Effector memory CD4-positive, alpha-beta T cell (primary cell): Measurements from ENCODE around the gene APOL2.
"Not testable (repeated sequence)": the region's sequence is repeated elsewhere in the genome, so short reads cannot be mapped to it uniquely, and the experiment has no call there.

Source experiments
- DNase-seq, 3 donors: peaks; one replicate each; pipeline ENCODE4 v3.0.0-alpha.2; 2020
- H3K27ac ChIP-seq: 2 replicates; pipeline ENCODE4 v1.7.0; 2013; ENCODE audit warnings: mild to moderate bottlenecking, low read length, moderate library complexity; ENCODE audit not compliant: insufficient read depth, poor library complexity, severe bottlenecking
- H3K27me3 ChIP-seq: replicated peaks from 2 replicates; pipeline ENCODE4 v1.7.0; 2013; ENCODE audit warnings: mild to moderate bottlenecking, low read length; ENCODE audit not compliant: insufficient read depth, control insufficient read depth, poor library complexity, severe bottlenecking
- H3K36me3 ChIP-seq: 2 replicates; pipeline ENCODE4 v1.7.0; 2013; ENCODE audit warnings: mild to moderate bottlenecking, low read length, moderate library complexity; ENCODE audit not compliant: control insufficient read depth, insufficient read depth
- H3K4me1 ChIP-seq: 2 replicates; pipeline ENCODE4 v1.7.0; 2013; ENCODE audit warnings: low read length, mild to moderate bottlenecking; ENCODE audit not compliant: control insufficient read depth, insufficient read depth, poor library complexity, severe bottlenecking
- H3K4me3 ChIP-seq: 2 replicates; pipeline ENCODE4 v1.7.0; 2013; ENCODE audit warnings: low read length, low read depth, mild to moderate bottlenecking; ENCODE audit not compliant: insufficient read depth, poor library complexity, severe bottlenecking
- H3K9me3 ChIP-seq: 2 replicates; pipeline ENCODE4 v1.7.0; 2013; ENCODE audit warnings: mild to moderate bottlenecking, low read length, moderate library complexity; ENCODE audit not compliant: control insufficient read depth

The APOL2 gene

GRCh38 chr22:36253523-36254490 lies 14.5 kb upstream of the APOL2 start:
- Histone ChIP-seq H3K27me3 (no peaks in the 10 kb centered on the region), H3K27ac (peak overlapping the region; percentile 70), H3K4me3 (peak overlapping the region; percentile 70), H3K9me3 (no peaks in the 10 kb centered on the region), H3K36me3 (no peaks in the 10 kb centered on the region), H3K4me1 (peaks cover 21% of the 10 kb centered on the region)
- DNase-seq: no peak

- DNase-seq: peak in 2 of 3 donors; percentile 19 to 34
- Histone ChIP-seq H3K36me3 (no peaks in the 10 kb centered on the region), H3K27me3 (no peaks in the 10 kb centered on the region), H3K27ac (peak within 1 kb of the TSS; percentile 70), H3K4me3 (peak within 1 kb of the TSS; percentile 70), H3K9me3 (no peaks in the 10 kb centered on the region), H3K4me1 (peaks cover 17% of the 10 kb centered on the region)
Observed at GRCh38 chr22:36252754-36253522, 13.6 kb upstream of the APOL2 start, which contains the start of gene APOL1. Gene APOL1, plus strand, starts transcription at chr22:36253133. Its CDS starts 1,823 bp downstream, at chr22:36254956.

DNA sequence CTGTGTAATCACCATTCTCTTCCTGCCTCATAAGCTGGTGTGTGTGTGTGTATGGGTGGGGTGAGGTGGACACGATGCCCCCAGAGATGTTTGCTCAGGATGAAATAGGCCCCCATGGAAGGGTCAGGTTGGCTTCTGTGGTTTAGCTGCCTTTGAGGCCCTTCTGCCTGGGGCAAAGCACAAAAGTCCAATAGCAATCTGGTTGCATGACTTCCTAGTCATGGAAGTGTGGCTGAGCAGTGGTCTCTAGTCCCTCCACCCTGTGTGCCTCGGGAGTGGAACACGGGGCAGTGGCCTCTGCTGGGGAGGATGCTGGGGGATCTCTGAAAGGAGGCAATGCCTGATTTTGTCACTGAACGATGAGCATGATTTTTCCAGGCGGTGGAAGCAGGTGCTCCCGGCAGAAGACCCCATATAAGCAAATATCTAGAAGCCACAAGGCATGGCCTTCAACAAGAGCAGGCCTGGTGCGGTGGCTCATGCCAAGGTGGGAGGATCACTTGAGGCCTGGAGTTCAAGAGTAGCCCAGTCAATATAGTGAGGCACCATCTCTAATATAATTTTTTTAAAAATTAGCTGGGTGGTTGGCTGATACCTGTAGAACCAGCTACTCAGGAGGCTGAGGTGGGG lies 12.8 kb upstream of the APOL2 start:
- H3K27me3 ChIP-seq, DNase-seq, H3K9me3 ChIP-seq, H3K27ac ChIP-seq, H3K36me3 ChIP-seq, H3K4me3 ChIP-seq: not testable (repeated sequence)
- peaks cover 17% of the 10 kb centered on the region for H3K4me1 ChIP-seq

DNA sequence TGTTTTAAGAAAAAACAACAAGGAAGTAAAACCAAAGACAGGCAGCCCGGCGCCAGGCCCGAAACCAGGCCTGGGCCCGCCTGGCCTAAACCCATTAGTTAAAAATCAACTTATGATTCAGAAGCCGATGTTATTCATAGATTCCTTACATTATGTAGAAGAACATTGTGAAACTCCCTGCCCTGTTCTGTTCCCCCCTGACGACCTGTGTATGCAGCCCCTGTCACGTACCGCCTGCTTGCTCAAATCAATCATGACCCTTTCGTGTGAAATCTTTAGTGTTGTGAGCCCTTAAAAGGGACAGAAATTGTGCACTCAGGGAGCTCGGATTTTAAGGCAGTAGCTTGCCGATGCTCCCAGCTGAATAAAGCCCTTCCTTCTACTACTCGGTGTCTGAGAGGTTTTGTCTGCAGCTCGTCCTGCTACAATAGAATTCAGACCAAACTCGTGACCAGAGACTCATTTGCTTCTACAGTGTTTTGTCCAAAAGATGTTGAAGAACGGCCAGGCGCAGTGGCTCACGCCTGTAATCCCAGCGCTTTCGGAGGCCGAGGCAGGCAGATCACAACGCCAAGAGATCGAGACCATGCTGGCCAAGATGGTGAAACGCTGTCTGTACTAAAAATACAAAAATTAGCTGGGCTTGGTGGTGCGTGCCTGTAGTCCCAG lies 11.1 kb upstream of the APOL2 start:
- H3K4me3 ChIP-seq, H3K9me3 ChIP-seq, H3K27ac ChIP-seq, DNase-seq, H3K27me3 ChIP-seq, H3K36me3 ChIP-seq: not testable (repeated sequence)
- H3K4me1 ChIP-seq: peaks cover 17% of the 10 kb centered on the region

DNA sequence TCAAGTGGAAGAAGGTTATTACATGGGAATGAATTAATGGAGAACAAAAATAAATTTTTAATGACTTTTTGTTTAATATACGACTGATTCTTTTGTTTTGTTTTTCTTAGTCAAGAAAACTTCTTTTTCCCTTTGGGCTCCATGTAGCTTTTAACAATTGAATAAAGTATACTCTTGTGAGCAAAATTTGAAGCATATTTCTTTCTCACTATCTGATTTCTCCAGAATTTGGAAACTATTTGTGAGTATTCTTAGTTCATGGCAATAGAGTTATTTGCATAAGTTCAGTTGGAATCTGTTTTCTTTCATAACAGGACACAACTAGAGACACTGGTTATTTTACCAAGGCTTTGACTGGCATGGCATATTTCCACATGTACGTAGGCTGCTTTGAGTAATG lies 9.8 kb upstream of the APOL2 start:
- no peaks in the 10 kb centered on the region for H3K27me3 ChIP-seq
- no peak overlapping the region for H3K4me3 ChIP-seq
- no peak overlapping the region for H3K27ac ChIP-seq
- no peaks in the 10 kb centered on the region for H3K9me3 ChIP-seq
- H3K4me1 ChIP-seq: peaks cover 9% of the 10 kb centered on the region
- no peaks in the 10 kb centered on the region for H3K36me3 ChIP-seq
- no peak for DNase-seq

DNA sequence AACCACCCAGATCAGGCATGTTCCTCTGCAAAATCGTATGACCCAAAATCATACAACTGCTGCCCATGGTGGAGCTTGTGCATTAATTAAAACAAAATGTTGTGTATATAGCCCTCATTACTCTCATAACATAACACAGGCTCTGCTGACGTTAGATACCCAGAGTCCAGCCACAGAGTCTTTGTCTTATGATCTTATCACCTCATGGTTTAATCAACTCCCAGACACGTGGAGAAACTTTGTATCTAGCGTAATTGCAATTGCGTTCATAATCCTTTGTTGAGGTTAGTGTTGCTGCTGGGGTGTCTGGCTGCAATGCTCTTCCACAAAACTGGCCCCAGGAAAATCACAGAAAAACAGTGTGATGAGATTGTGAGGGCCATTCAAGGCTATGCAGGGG lies 8.6 kb upstream of the APOL2 start:
- no peak for DNase-seq
- Histone ChIP-seq H3K4me3 (no peak overlapping the region), H3K36me3 (no peaks in the 10 kb centered on the region), H3K27ac (no peak overlapping the region), H3K9me3 (no peaks in the 10 kb centered on the region), H3K27me3 (no peaks in the 10 kb centered on the region), H3K4me1 (no peaks in the 10 kb centered on the region)

- no peaks in the 10 kb centered on the region for H3K36me3 ChIP-seq
- no peak overlapping the region for H3K27ac ChIP-seq
- no peaks in the 10 kb centered on the region for H3K9me3 ChIP-seq
- no peaks in the 10 kb centered on the region for H3K27me3 ChIP-seq
- H3K4me3 ChIP-seq: no peak overlapping the region
- H3K4me1 ChIP-seq: no peaks in the 10 kb centered on the region
- DNase-seq: no peak
Observed at GRCh38 chr22:36246718-36247117, 7.4 kb upstream of the APOL2 start.

- Histone ChIP-seq H3K9me3 (no peaks in the 10 kb centered on the region), H3K4me1 (no peaks in the 10 kb centered on the region), H3K27me3 (no peaks in the 10 kb centered on the region), H3K27ac (no peak overlapping the region), H3K4me3 (no peak overlapping the region), H3K36me3 (no peaks in the 10 kb centered on the region)
- no peak for DNase-seq
Observed at GRCh38 chr22:36245805-36246356, 6.6 kb upstream of the APOL2 start.
